ENCODE measurements around the gene TSPAN4.
A peak's percentile ranks its signal among the peaks of the same experiment; 100 is the strongest.

Gene TSPAN4

DNA sequence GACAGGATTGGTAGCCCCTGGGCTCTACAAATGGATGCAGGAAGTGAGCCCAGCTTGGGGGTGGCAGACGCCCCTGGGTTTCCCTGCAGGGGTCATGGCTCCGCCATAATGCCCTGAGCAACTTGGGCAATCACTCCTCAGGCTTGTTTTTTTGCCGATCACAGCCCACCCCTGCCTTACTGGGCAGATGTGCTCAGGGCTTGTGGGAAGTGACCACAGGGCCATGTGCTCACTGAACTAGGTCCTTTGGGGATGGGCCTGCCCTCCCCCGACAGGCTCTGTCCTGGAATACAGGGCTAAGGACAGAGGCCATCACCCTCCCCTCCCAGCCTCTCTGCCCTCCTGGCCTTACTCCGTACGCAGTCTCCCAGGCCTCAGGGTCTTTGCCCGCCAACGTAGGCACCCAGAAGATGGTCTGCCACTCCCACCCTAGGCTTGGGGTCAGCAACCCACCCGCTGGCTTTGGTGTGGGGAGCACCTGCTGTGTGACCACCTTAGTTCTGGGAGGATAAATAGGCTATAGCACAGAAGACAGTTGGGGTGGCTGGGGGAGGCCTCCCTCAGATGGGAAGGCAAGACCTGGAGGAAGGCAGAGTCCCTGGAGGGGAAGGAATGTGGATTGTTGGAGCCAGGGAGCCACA, 29.1 kb upstream of the TSPAN4 start:
- DNase-seq (ENCODE audit: low read depth): no peak
- TF ChIP-seq, protein P1, sequence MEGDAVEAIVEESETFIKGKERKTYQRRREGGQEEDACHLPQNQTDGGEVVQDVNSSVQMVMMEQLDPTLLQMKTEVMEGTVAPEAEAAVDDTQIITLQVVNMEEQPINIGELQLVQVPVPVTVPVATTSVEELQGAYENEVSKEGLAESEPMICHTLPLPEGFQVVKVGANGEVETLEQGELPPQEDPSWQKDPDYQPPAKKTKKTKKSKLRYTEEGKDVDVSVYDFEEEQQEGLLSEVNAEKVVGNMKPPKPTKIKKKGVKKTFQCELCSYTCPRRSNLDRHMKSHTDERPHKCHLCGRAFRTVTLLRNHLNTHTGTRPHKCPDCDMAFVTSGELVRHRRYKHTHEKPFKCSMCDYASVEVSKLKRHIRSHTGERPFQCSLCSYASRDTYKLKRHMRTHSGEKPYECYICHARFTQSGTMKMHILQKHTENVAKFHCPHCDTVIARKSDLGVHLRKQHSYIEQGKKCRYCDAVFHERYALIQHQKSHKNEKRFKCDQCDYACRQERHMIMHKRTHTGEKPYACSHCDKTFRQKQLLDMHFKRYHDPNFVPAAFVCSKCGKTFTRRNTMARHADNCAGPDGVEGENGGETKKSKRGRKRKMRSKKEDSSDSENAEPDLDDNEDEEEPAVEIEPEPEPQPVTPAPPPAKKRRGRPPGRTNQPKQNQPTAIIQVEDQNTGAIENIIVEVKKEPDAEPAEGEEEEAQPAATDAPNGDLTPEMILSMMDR (IDR thresholded peaks at IDR 0.05; ENCODE audit: low read depth, low read length, missing control alignments): no peak
- H3K4me3 ChIP-seq (ENCODE audit: low read depth, low read length): no peak overlapping the region

DNA sequence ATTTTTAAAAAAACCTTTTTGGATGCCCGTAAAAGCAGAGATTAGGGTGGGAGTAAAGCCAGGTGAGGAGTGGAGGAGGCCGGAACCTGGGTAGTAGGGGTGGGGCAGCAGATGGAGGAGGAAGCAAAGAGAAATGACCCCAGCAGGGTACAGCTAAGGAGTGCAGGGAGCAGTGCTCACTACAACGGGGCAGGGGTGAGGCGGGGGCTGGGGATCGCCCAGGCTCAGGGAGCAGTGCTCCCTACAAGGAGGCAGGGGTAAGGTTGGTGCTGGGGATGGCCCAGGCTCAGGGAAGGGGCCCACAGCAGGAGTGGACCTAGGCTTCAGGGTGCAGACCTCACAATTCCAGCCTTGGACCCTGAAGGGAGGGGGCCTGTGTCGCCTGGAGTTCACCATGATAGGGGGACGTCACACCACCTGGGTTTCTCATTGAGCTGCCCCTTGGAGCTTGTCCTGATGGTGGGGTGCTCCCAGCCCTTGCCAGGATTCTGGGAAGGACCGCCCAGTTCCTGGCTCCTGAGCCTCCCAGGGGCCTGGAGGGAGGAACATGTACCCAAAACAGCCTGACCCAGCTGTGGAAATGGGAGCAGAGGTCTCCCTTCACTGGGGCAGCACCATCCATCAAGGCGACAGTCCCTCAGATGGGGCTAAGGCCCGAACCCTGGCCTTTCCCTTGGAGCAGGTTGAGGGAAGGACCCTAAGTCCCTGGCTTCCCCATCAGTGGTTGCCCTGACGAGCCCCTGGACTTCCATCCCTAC, 26.8 kb upstream of the TSPAN4 start:
- no peak overlapping the region for H3K4me3 ChIP-seq (ENCODE audit: low read depth, low read length)
- TF ChIP-seq, protein P1 (IDR thresholded peaks at IDR 0.05; ENCODE audit: low read depth, low read length, missing control alignments): no peak
- DNase-seq (ENCODE audit: low read depth): no peak

DNA sequence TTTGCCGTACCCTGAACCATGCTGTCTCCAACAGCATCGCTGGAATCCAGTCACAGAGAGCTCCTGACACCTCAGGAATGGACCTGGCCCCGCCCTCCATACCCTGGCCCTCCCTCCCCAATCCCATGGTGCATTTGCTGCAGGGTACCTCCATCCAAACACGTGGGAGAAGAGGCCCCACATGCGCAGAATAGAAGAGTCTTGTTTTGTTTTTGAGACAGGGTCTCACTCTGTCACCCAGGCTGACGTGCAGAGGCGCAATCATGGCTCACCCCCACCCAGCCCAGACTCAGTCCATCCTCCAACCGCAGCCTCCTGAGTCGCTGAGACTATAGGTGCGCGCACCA, 26.2 kb upstream of the TSPAN4 start:
- no peak for DNase-seq (ENCODE audit: low read depth)
- no peak overlapping the region for H3K4me3 ChIP-seq (ENCODE audit: low read depth, low read length)
- TF ChIP-seq, protein P1 (IDR thresholded peaks at IDR 0.05; ENCODE audit: low read depth, low read length, missing control alignments): no peak

DNA sequence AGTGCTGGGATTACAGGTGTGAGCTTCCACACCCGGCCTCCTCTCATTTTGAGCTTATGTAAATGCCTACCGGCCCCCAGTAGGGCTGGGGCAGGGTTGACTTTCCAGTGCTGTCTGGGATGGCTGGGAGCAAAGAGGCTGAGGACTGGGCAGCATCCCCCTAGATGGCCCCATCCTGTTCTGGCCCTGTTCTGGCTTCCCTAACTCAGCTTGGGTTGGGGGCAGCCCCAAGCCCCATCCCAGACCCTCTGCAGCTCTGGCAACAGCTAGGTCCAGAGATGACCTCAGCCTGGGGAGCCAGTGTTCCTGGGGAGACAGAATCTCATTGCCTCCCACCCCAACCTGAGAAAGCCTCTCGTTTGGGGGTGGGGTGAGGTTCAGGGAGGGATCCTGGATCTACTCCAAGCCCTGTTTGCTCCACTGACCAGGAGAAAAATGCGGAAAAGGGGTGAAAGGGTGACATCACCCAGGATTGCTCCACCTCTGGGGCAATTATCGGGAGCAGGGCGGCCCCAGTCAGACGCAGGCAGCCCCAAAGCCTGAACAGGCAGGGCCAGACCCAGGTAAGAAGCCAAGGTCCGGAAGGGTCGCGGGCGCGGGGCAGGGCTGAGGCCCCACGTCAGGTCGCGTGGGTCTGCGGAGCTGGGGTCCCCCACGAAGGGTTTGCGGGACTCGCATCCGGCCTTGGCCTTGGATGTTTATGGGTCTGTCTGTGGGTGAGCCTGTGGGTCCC, 24.1 kb upstream of the TSPAN4 start, which contains the start of gene PNPLA2:
PNPLA2 (plus strand) TSS at position 519 of the 733 bp plus-strand sequence. CDS start 805 bp downstream, outside the sequence.
- TF ChIP-seq, protein P1 (IDR thresholded peaks at IDR 0.05; ENCODE audit: low read depth, low read length, missing control alignments): no peak
- H3K4me3 ChIP-seq (ENCODE audit: low read depth, low read length): peak within 1 kb of the TSS; percentile 86
- no peak for DNase-seq (ENCODE audit: low read depth)

DNA sequence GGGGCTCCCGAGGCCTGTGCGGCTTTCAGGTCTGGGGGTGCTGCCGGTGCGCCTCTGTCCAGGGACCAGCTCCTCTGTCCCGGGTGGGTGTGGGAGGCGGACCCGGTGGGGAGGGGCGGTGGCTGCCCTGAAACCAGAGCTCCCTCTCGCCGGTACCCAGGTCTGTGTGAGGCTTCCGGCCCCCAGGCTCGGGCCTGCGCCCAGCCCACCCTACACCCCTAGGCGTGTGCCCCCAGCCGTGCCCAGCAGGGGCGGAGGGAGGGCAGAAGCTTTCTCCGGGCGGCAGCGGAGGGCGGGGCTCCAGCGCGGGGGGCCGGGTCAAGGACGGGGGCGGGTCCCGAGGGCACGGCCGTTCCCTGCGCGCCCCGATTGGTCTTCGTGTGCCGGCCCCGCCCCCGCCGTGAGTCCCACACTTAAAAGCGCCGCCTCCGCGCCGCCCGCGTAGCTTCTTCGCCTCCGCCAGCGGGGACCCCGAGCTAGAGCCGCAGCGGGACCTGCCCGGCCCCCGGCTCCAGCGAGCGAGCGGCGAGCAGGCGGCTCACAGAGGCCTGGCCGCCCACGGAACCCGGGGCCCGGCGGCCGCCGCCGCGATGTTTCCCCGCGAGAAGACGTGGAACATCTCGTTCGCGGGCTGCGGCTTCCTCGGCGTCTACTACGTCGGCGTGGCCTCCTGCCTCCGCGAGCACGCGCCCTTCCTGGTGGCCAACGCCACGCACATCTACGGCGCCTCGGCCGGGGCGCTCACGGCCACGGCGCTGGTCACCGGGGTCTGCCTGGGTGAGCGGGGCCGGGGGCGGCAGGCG, 23.3 kb upstream of the TSPAN4 start:
- DNase-seq (ENCODE audit: low read depth): no peak
- H3K4me3 ChIP-seq (ENCODE audit: low read depth, low read length): peak overlapping the region; percentile 86
- TF ChIP-seq, protein P1 (IDR thresholded peaks at IDR 0.05; ENCODE audit: low read depth, low read length, missing control alignments): no peak

DNA sequence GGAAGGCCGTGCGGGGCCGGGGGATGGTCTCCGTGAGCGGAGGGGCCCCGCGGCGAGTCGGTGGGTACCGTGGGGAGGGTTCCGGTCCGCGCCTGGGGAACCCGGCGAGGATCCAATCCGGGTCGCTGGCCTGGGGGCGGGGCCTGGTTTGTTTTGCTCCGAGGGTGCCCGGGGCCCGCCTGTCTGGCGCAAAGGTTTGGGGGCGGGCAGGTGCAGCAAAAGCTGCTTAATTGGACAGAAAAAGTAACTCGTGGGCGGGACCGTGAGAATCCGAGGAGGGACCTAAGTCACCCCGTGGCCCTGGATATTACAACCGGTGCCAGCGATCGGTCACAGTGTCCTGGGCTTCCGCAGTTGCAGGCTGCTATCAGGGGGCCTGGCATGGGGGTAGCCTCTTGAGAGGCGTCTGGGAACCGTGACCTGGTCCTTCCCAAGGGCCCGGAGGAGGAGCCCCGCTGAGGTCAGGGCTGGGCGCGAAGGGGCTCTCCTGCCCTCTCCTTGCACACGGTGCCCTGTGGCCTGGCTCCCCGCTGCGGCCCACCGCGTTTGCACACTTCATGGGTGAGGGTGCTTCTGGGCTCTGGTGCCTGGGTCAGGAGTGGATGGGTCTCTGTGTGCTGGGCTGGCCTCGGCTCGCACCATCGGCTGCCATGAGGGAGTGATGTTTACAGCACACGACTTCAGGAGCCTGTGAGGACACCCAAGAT, 22.6 kb upstream of the TSPAN4 start:
- TF ChIP-seq, protein P1 (IDR thresholded peaks at IDR 0.05; ENCODE audit: low read depth, low read length, missing control alignments): no peak
- H3K4me3 ChIP-seq (ENCODE audit: low read depth, low read length): peak overlapping the region; percentile 86
- DNase-seq (ENCODE audit: low read depth): peak; percentile 86
